ENCODE measurements around the gene FXYD3. TPM values are rescaled to one million over a fixed set of nuclear protein-coding genes. Genes with fewer than 3 reads are reported as not detected.

FXYD3 gene
- polyA plus RNA-seq, 1 of the 3 experiments (the other 2 are of a cell fraction), result not detected

- Histone ChIP-seq H3K4me2 (no peak overlapping the region), H3K9ac (no peak overlapping the region), H3K4me1 (ENCODE audit: control insufficient read depth in 1 of 2, insufficient read depth in 2 of 2, low read depth in 1 of 2, low read length in 1 of 2) (peaks cover 5 to 15% of the 10 kb centered on the region in 2 experiments; a peak in 2 of 4 replicates), H3K4me3 (ENCODE audit: low read depth in 2 of 2, low read length in 1 of 2) (no peak overlapping the region), H3K79me2 (ENCODE audit: insufficient read depth) (no peaks in the 10 kb centered on the region), H3K27me3 (ENCODE audit: insufficient read depth) (no peaks in the 10 kb centered on the region), H3K9me2 (no peaks in the 10 kb centered on the region), H3K9me3 (no peaks in the 10 kb centered on the region), H4K20me1 (ENCODE audit: insufficient read depth) (no peaks in the 10 kb centered on the region), H2AFZ (ENCODE audit: low read depth) (no peak overlapping the region), H3F3A (replicated peaks; ENCODE audit: insufficient read depth) (no peaks in the 10 kb centered on the region), H3K27ac (ENCODE audit: low read depth in 2 of 2, low read length in 1 of 2) (peak overlapping the region in 1 of 2 experiments; percentile 67; a peak in 2 of 4 replicates), H3K36me3 (replicated peaks in 1 of 2; ENCODE audit: control insufficient read depth in 1 of 2, insufficient read depth in 2 of 2, low read length in 1 of 2) (no peaks in the 10 kb centered on the region)
- POLR2A ChIA-PET, result no interaction called here
- CTCF ChIA-PET, result interaction anchor here (0.9 to 5.0 kb wide), 8 partner anchors 8 to 49 kb away, joined by 3 to 49 read pairs (median 6); partner anchors contain the start of genes FXYD3 and LGI4
- peak; percentile 74 for DNase-seq
- 49% methylated on average over 5 of the region's 5 CpGs for WGBS (ENCODE audit: low lambda C conversion rate)
- TF ChIP-seq RCOR1 (IDR thresholded peaks at IDR 0.05; ENCODE audit: low read length) (peak; percentile 79), EP300 (IDR thresholded peaks at IDR 0.05; ENCODE audit: borderline replicate concordance in 1 of 2, low read depth in 1 of 2, low read length in 1 of 2) (peak in 1 of 2 experiments; percentile 70; a peak in 2 of 4 replicates), SIN3A (IDR thresholded peaks at IDR 0.05; ENCODE audit: borderline replicate concordance, low read depth, low read length) (no peak), CHD2 (IDR thresholded peaks at IDR 0.05; ENCODE audit: low read length, partially characterized antibody) (peak; percentile 57), GATA2 (CRISPR knock-in tag; IDR thresholded peaks at IDR 0.05) (peak; percentile 38)
These were observed 22.2 kb upstream of the FXYD3 start for GRCh38 chr19:35093430-35093829.

- Histone ChIP-seq H3K27me3 (ENCODE audit: insufficient read depth) (no peaks in the 10 kb centered on the region), H3K9ac (no peak overlapping the region), H3K79me2 (ENCODE audit: insufficient read depth) (no peaks in the 10 kb centered on the region), H3K27ac (ENCODE audit: low read depth in 2 of 2, low read length in 1 of 2) (peak overlapping the region in 1 of 2 experiments; percentile 67; a peak in 2 of 4 replicates), H3K4me3 (ENCODE audit: low read depth in 2 of 2, low read length in 1 of 2) (no peak overlapping the region), H3K4me1 (ENCODE audit: control insufficient read depth in 1 of 2, insufficient read depth in 2 of 2, low read depth in 1 of 2, low read length in 1 of 2) (peaks cover 0 to 15% of the 10 kb centered on the region in 2 experiments; a peak in 1 of 4 replicates), H3K9me2 (no peaks in the 10 kb centered on the region), H3K4me2 (no peak overlapping the region), H3K9me3 (no peaks in the 10 kb centered on the region), H3K36me3 (replicated peaks in 1 of 2; ENCODE audit: control insufficient read depth in 1 of 2, insufficient read depth in 2 of 2, low read length in 1 of 2) (no peaks in the 10 kb centered on the region), H4K20me1 (ENCODE audit: insufficient read depth) (no peaks in the 10 kb centered on the region), H2AFZ (ENCODE audit: low read depth) (no peak overlapping the region), H3F3A (replicated peaks; ENCODE audit: insufficient read depth) (no peaks in the 10 kb centered on the region)
- CTCF ChIA-PET, result interaction anchor here (0.9 to 5.0 kb wide), 8 partner anchors 9 to 49 kb away, joined by 3 to 49 read pairs (median 6); partner anchors contain the start of genes FXYD3 and LGI4
- peak; percentile 72 for DNase-seq
- 48% methylated on average over 2 of the region's 11 CpGs for WGBS (ENCODE audit: low lambda C conversion rate)
- POLR2A ChIA-PET, result no interaction called here
- TF ChIP-seq JUND (IDR thresholded peaks at IDR 0.05), result no peak
- TF ChIP-seq EP300 (IDR thresholded peaks at IDR 0.05; ENCODE audit: borderline replicate concordance in 1 of 2, low read depth in 1 of 2, low read length in 1 of 2), result no peak
- TF ChIP-seq YY1 (IDR thresholded peaks at IDR 0.05; ENCODE audit: low read depth), result no peak
- no peak for TF ChIP-seq CHD2 (IDR thresholded peaks at IDR 0.05; ENCODE audit: low read length, partially characterized antibody)
- TF ChIP-seq MEF2A (IDR thresholded peaks at IDR 0.05; ENCODE audit: borderline replicate concordance, low read depth), result no peak
- no peak for TF ChIP-seq SIN3A (IDR thresholded peaks at IDR 0.05; ENCODE audit: borderline replicate concordance, low read depth, low read length)
- no peak for TF ChIP-seq TAF1 (IDR thresholded peaks at IDR 0.05; ENCODE audit: borderline replicate concordance, low read depth, low read length)
- no peak for TF ChIP-seq RFX5 (IDR thresholded peaks at IDR 0.05; ENCODE audit: low read length)
- TF ChIP-seq EZH2phosphoT487 (IDR thresholded peaks at IDR 0.05; ENCODE audit: borderline replicate concordance, low read depth), result no peak
- no peak for TF ChIP-seq REST (IDR thresholded peaks at IDR 0.05; ENCODE audit: low read depth, low read length)
- no peak for TF ChIP-seq IRF3 (IDR thresholded peaks at IDR 0.05; ENCODE audit: low read depth, low read length)
- no peak for TF ChIP-seq ELF1 (IDR thresholded peaks at IDR 0.05)
- no peak for TF ChIP-seq RCOR1 (IDR thresholded peaks at IDR 0.05; ENCODE audit: low read length)
- no peak for TF ChIP-seq FOXJ3 (CRISPR knock-in tag; IDR thresholded peaks at IDR 0.05)
- TF ChIP-seq, protein P1, sequence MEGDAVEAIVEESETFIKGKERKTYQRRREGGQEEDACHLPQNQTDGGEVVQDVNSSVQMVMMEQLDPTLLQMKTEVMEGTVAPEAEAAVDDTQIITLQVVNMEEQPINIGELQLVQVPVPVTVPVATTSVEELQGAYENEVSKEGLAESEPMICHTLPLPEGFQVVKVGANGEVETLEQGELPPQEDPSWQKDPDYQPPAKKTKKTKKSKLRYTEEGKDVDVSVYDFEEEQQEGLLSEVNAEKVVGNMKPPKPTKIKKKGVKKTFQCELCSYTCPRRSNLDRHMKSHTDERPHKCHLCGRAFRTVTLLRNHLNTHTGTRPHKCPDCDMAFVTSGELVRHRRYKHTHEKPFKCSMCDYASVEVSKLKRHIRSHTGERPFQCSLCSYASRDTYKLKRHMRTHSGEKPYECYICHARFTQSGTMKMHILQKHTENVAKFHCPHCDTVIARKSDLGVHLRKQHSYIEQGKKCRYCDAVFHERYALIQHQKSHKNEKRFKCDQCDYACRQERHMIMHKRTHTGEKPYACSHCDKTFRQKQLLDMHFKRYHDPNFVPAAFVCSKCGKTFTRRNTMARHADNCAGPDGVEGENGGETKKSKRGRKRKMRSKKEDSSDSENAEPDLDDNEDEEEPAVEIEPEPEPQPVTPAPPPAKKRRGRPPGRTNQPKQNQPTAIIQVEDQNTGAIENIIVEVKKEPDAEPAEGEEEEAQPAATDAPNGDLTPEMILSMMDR (IDR thresholded peaks at IDR 0.05), result no peak
- no peak for TF ChIP-seq RXRA (IDR thresholded peaks at IDR 0.05; ENCODE audit: borderline replicate concordance, low read depth)
- no peak for TF ChIP-seq USF2 (IDR thresholded peaks at IDR 0.05; ENCODE audit: borderline replicate concordance, low read depth, low read length)
These were observed 21.5 kb upstream of the FXYD3 start for GRCh38 chr19:35093941-35094647.

All from SK-N-SH (cell line).